ENCODE results near the gene BMPR1B.
"Not testable (repeated sequence)": the region's sequence is repeated elsewhere in the genome, so short reads cannot be mapped to it uniquely, and the experiment has no call there.

The BMPR1B gene

GRCh38 chr4:95095348-95095974 lies 337.7 kb downstream of the BMPR1B start:
- no peak for DNase-seq

GRCh38 chr4:95102162-95102790 lies 344.5 kb downstream of the BMPR1B start:
- DNase-seq = no peak

- no peak for DNase-seq
These were observed 347.4 kb downstream of the BMPR1B start for GRCh38 chr4:95105112-95105511.

GRCh38 chr4:95105983-95106382 lies 348.2 kb downstream of the BMPR1B start:
- DNase-seq = no peak

- no peak for DNase-seq
These were observed 348.7 kb downstream of the BMPR1B start for GRCh38 chr4:95106408-95106928.

GRCh38 chr4:95107004-95107403 lies 349.2 kb downstream of the BMPR1B start:
- no peak for DNase-seq

GRCh38 chr4:95107635-95108034 lies 349.9 kb downstream of the BMPR1B start:
- no peak for DNase-seq

- no peak for DNase-seq
These were observed 351.2 kb downstream of the BMPR1B start for GRCh38 chr4:95108883-95109421.

GRCh38 chr4:95114521-95114920 lies 356.8 kb downstream of the BMPR1B start:
- no peak for DNase-seq

- no peak for DNase-seq
These were observed 360.7 kb downstream of the BMPR1B start for GRCh38 chr4:95118497-95118896.

- no peak for DNase-seq
These were observed 362.7 kb downstream of the BMPR1B start for GRCh38 chr4:95120456-95120855.

- no peak for DNase-seq
These were observed 364.2 kb downstream of the BMPR1B start for GRCh38 chr4:95122001-95122400.

- DNase-seq = no peak
These were observed 367.2 kb downstream of the BMPR1B start for GRCh38 chr4:95124906-95125504.

- DNase-seq = no peak
These were observed 371.3 kb downstream of the BMPR1B start for GRCh38 chr4:95129031-95129430.

GRCh38 chr4:95129821-95130311 lies 372.1 kb downstream of the BMPR1B start:
- no peak for DNase-seq

- not testable (repeated sequence) for DNase-seq
These were observed 376.3 kb downstream of the BMPR1B start for GRCh38 chr4:95134016-95134415.

- DNase-seq = not testable (repeated sequence)
These were observed 381.7 kb downstream of the BMPR1B start for GRCh38 chr4:95139424-95139823.

- no peak for DNase-seq
These were observed 383.6 kb downstream of the BMPR1B start for GRCh38 chr4:95141361-95141760.

GRCh38 chr4:95142932-95143331 lies 385.2 kb downstream of the BMPR1B start:
- no peak for DNase-seq

GRCh38 chr4:95151255-95151654 lies 393.5 kb downstream of the BMPR1B start:
- DNase-seq = no peak

- DNase-seq = no peak
These were observed 395.4 kb downstream of the BMPR1B start for GRCh38 chr4:95153182-95153581.

- no peak for DNase-seq
These were observed 398.1 kb downstream of the BMPR1B start for GRCh38 chr4:95155759-95156451.

- DNase-seq = no peak
These were observed 398.7 kb downstream of the BMPR1B start for GRCh38 chr4:95156452-95156765.

All from CD4-positive, alpha-beta T cell treated with Interleukin-15 for 1 hour (primary cell).